HepG2 (cell line): ENCODE results near the gene CCNYL1. TPM values are rescaled to one million over a fixed set of nuclear protein-coding genes. Genes with fewer than 3 reads are reported as not detected.

Experiments used
- ATF2 ChIP-seq: sonication (generic); formaldehyde crosslinking; IDR thresholded peaks from 2 replicates; pipeline ENCODE4 v1.4.0; 2020; ENCODE audit warnings: missing genetic modification reagents
- BATF2 ChIP-seq: sonication (generic); formaldehyde crosslinking; IDR thresholded peaks from 2 replicates; pipeline ENCODE4 v1.8.0; 2022; ENCODE audit warnings: mild to moderate bottlenecking, missing genetic modification reagents, moderate library complexity
- BRD4 ChIP-seq: sonication (generic); formaldehyde crosslinking; IDR thresholded peaks from 2 replicates; pipeline ENCODE4 v1.4.0; 2020; ENCODE audit warnings: missing genetic modification reagents
- CEBPB ChIP-seq: IDR thresholded peaks from 2 replicates; pipeline ENCODE4 v1.6.1; 2011; ENCODE audit warnings: low read depth, low read length, improper control_type of control experiment, borderline replicate concordance
- DZIP1 ChIP-seq: sonication (generic); formaldehyde crosslinking; IDR thresholded peaks from 2 replicates; pipeline ENCODE4 v1.5.0; 2020; ENCODE audit warnings: mild to moderate bottlenecking, missing genetic modification reagents
- FOXM1 ChIP-seq: sonication (generic); formaldehyde crosslinking; IDR thresholded peaks from 2 replicates; pipeline ENCODE4 v1.5.0; 2020; ENCODE audit warnings: missing genetic modification reagents
- KLF9 ChIP-seq: IDR thresholded peaks from 2 replicates; pipeline ENCODE4 v1.6.1; 2016; ENCODE audit warnings: low read depth
- MAFK ChIP-seq, 2 experiments: IDR thresholded peaks in 1 of 2; conservative IDR thresholded peaks in 1 of 2; 2 replicates each; pipeline ENCODE4 v1.6.1; 2011; ENCODE audit warnings: improper control_type of control experiment in 2 of 2, low read length in 2 of 2
- MTERF4 ChIP-seq: sonication (generic); formaldehyde crosslinking; IDR thresholded peaks from 2 replicates; pipeline ENCODE4 v1.8.0; 2023; ENCODE audit warnings: mild to moderate bottlenecking, missing genetic modification reagents
- RBFOX2 ChIP-seq: fragments of 200-400 bp; formaldehyde crosslinking; IDR thresholded peaks from 2 replicates; pipeline ENCODE4 v1.6.1; 2017; ENCODE audit warnings: low read depth, mild to moderate bottlenecking, low read length
- SIX4 ChIP-seq: sonication (generic); formaldehyde crosslinking; IDR thresholded peaks from 2 replicates; pipeline ENCODE4 v1.4.0; 2020; ENCODE audit warnings: missing genetic modification reagents
- TRAFD1 ChIP-seq: sonication (generic); formaldehyde crosslinking; IDR thresholded peaks from 2 replicates; pipeline ENCODE4 v1.5.1; 2020; ENCODE audit warnings: missing genetic modification reagents, mild to moderate bottlenecking, borderline replicate concordance
- ZNF160 ChIP-seq: sonication (generic); formaldehyde crosslinking; IDR thresholded peaks from 2 replicates; pipeline ENCODE4 v1.8.0; 2022; ENCODE audit warnings: mild to moderate bottlenecking, inconsistent platforms, missing genetic modification reagents
- ZNF550 ChIP-seq: sonication (generic); formaldehyde crosslinking; IDR thresholded peaks from 2 replicates; pipeline ENCODE4 v1.4.0; 2020; ENCODE audit warnings: mild to moderate bottlenecking, missing genetic modification reagents, borderline replicate concordance
- ZNF687 ChIP-seq: sonication (generic); formaldehyde crosslinking; IDR thresholded peaks from 2 replicates; pipeline ENCODE4 v1.5.1; 2020; ENCODE audit warnings: mild to moderate bottlenecking, missing genetic modification reagents, moderate library complexity
- ZNF773 ChIP-seq: sonication (generic); formaldehyde crosslinking; IDR thresholded peaks from 2 replicates; pipeline ENCODE4 v1.4.0; 2020; ENCODE audit warnings: missing genetic modification reagents, borderline replicate concordance
- polyA plus RNA-seq, 8 experiments: library from polyadenylated mRNA; depleted of rRNA in 3 of 8; stranded (reverse) in 7 of 8; unstranded in 1 of 8; fragments of >200 nt; fragmentation: Illumina TruSeq in 4 of 8; extraction: Trizol in 4 of 8; gene quantifications; 2 replicates each; pipeline versions ENCODE4 v1.2.1 to v1.2.3, GENCODE V29; 2011 to 2016; ENCODE audit warnings: low read depth in 4 of 8, missing spikeins in 1 of 8, mixed read lengths in 1 of 8; ENCODE audit not compliant: insufficient read depth in 1 of 8
- total RNA-seq, 5 experiments: library from RNA; depleted of rRNA; stranded (reverse); fragments of >200 nt; fragmentation: Illumina TruSeq; extraction: Trizol; gene quantifications; 2 replicates each; pipeline ENCODE4 v1.2.3, GENCODE V29; 2016; ENCODE audit warnings: low read depth in 1 of 5

Gene CCNYL1
- total and polyA plus RNA-seq, 2 of the 13 experiments (the other 11 are each of a cell fraction or from before 2014, with no cell fraction given) = 12.5 to 16.2 TPM

- TF ChIP-seq TRAFD1 (CRISPR knock-in tag) (no peak), ZNF773 (CRISPR knock-in tag) (no peak), ATF2 (CRISPR knock-in tag) (no peak; the same call in 1 of the 2 replicates), BRD4 (CRISPR knock-in tag) (peak; percentile 69; the same call in 1 of the 2 replicates), KLF9 (CRISPR knock-in tag) (no peak), MTERF4 (CRISPR knock-in tag) (peak; percentile 52; the same call in 1 of the 2 replicates), FOXM1 (no peak), CEBPB (no peak), DZIP1 (CRISPR knock-in tag) (no peak), ZNF160 (CRISPR knock-in tag) (0 out of 2 replicates have a peak, but pooled peaks have one; percentile 32), ZNF550 (peak; percentile 35; the same call in 1 of the 2 replicates), BATF2 (CRISPR knock-in tag) (no peak), MAFK (conservative IDR thresholded peaks at IDR 0.05 in 1 of 2, IDR thresholded peaks at IDR 0.05 in 1 of 2; ENCODE audit: low read length in 2 of 2) (no peak), SIX4 (CRISPR knock-in tag) (no peak), ZNF687 (CRISPR knock-in tag) (peak; percentile 73), RBFOX2 (peak; percentile 66)
Measured at GRCh38 chr2:207711750-207712530, 500 bp downstream of the CCNYL1 start (continued).
